K562 (cell line): ENCODE results near the gene NMBR. TPM values are rescaled to one million over a fixed set of nuclear protein-coding genes. Genes with fewer than 3 reads are reported as not detected.

Experiments
- ATAC-seq: fragments of 200-7000 bp; cut with Tn5 transposase; 3 replicates; pipeline ENCODE4 v1.9.1; 2020; ENCODE audit warnings: moderate library complexity
- BruUV-seq: library from RNA; stranded (reverse); fragments of 400-500 nt; replicated peaks from 2 replicates; lab custom pipeline; 2021; lab: Mats Ljungman, UMichigan
- CTCF ChIA-PET: fragments of 300-600 bp; formaldehyde crosslinking; extraction: SDS; loops from one replicate; lab custom pipeline; 2021; ENCODE audit warnings: low intra/inter-chr PET ratio; lab: Yijun Ruan, JAX
- POLR2A ChIA-PET: fragments of 300-600, 350-650 bp; sonication (Branson Sonifier 250); formaldehyde crosslinking; extraction: SDS; loops from one replicate; lab custom pipeline; 2021; ENCODE audit warnings: antibody characterized with exemption, inconsistent platforms; lab: Yijun Ruan, JAX
- DNase-seq, 4 experiments: peaks; one replicate each; pipeline versions ENCODE4 v3.0.0 to v3.0.0-alpha.2; 2011 to 2018; ENCODE audit warnings: low spot score in 3 of 4, mixed read lengths in 3 of 4; ENCODE audit errors: extremely low read depth in 1 of 4
- FAIRE-seq: peaks from 2 replicates; lab custom pipeline; 2011; peaks lifted over from hg19 to GRCh38; lab: Jason Lieb, UNC
- H2AFZ ChIP-seq: 2 replicates; pipeline ENCODE4 v1.6.0; 2011; ENCODE audit warnings: low read depth, low read length, control low read depth, inconsistent platforms
- H3K27ac ChIP-seq: fragments of 200-600 bp; 3 replicates; pipeline ENCODE4 v1.8.0; 2011; ENCODE audit warnings: low read depth, mild to moderate bottlenecking, control low read depth, inconsistent platforms, low read length, moderate library complexity, mixed read lengths; ENCODE audit errors: extremely low read depth
- H3K27me3 ChIP-seq, 2 experiments: fragments of 300-600 bp in 1 of 2; 2 replicates in 1 of 2; 3 replicates in 1 of 2; pipeline versions ENCODE4 v1.6.0 to v1.8.0; 2011; ENCODE audit warnings: inconsistent platforms in 2 of 2, low read length in 2 of 2, mild to moderate bottlenecking in 1 of 2, mixed read lengths in 1 of 2, moderate library complexity in 1 of 2; ENCODE audit not compliant: control insufficient read depth in 2 of 2, insufficient read depth in 2 of 2
- H3K36me3 ChIP-seq: fragments of 300-600 bp; 3 replicates; pipeline ENCODE4 v1.8.0; 2011; ENCODE audit warnings: mild to moderate bottlenecking, low read length, inconsistent platforms; ENCODE audit not compliant: control insufficient read depth, insufficient read depth
- H3K4me1 ChIP-seq, 2 experiments: fragments of 200-600 bp in 1 of 2; replicated peaks in 1 of 2; 2 replicates in 1 of 2; 3 replicates in 1 of 2; pipeline versions ENCODE4 v1.5.1 to v1.8.0; 2011; ENCODE audit warnings: inconsistent platforms in 2 of 2, low read length in 2 of 2, mild to moderate bottlenecking in 1 of 2, mixed read lengths in 1 of 2, moderate library complexity in 1 of 2; ENCODE audit not compliant: control insufficient read depth in 2 of 2, insufficient read depth in 2 of 2
- H3K4me2 ChIP-seq: 2 replicates; pipeline ENCODE4 v1.6.1; 2011; ENCODE audit warnings: low read length, control low read depth, inconsistent platforms, mixed read lengths; ENCODE audit not compliant: insufficient read depth
- H3K4me3 ChIP-seq: fragments of 200-600 bp; sonication (generic), shearing (Covaris generic); 2 replicates; pipeline ENCODE4 v1.5.1; 2016; ENCODE audit warnings: control low read depth, inconsistent platforms
- H3K79me2 ChIP-seq: fragments of 200-600 bp; 3 replicates; pipeline ENCODE4 v1.8.0; 2011; ENCODE audit warnings: low read length, inconsistent platforms; ENCODE audit not compliant: control insufficient read depth, insufficient read depth
- H3K9ac ChIP-seq, 2 experiments: 2 replicates each; pipeline versions ENCODE4 v1.6.0 to v1.6.1; 2011; ENCODE audit warnings: low read depth in 2 of 2, low read length in 2 of 2, control low read depth in 1 of 2, inconsistent platforms in 1 of 2, mild to moderate bottlenecking in 1 of 2, mixed read lengths in 1 of 2; ENCODE audit not compliant: insufficient read depth in 1 of 2
- H3K9me1 ChIP-seq: one replicate; pipeline ENCODE4 v1.6.0; 2011; ENCODE audit warnings: inconsistent platforms, mild to moderate bottlenecking, low read length, moderate library complexity; ENCODE audit not compliant: control insufficient read depth, insufficient read depth
- H3K9me3 ChIP-seq: replicated peaks from 2 replicates; pipeline ENCODE4 v1.5.1; 2011; ENCODE audit warnings: low read depth, low read length, inconsistent platforms; ENCODE audit not compliant: control insufficient read depth, insufficient read depth
- H4K20me1 ChIP-seq: replicated peaks from 2 replicates; pipeline ENCODE4 v1.6.1; 2011; ENCODE audit warnings: low read length, inconsistent platforms, mixed read lengths; ENCODE audit not compliant: control insufficient read depth, insufficient read depth
- ARNT ChIP-seq, 2 experiments: fragments of 450-650 bp; IDR thresholded peaks; 2 replicates each; pipeline ENCODE4 v1.6.1; 2016; ENCODE audit warnings: mild to moderate bottlenecking in 1 of 2
- CHD4 ChIP-seq: fragments of 200-600 bp; sonication (generic); IDR thresholded peaks from 3 replicates; pipeline ENCODE4 v1.6.1; 2012; ENCODE audit warnings: low read depth, mild to moderate bottlenecking, mixed read lengths, low read length, inconsistent platforms; ENCODE audit not compliant: insufficient read depth, insufficient replicate concordance, poor library complexity, severe bottlenecking
- FOXK2 ChIP-seq, 2 experiments: fragments of 450-650 bp; IDR thresholded peaks in 1 of 2; conservative IDR thresholded peaks in 1 of 2; 2 replicates each; pipeline ENCODE4 v1.6.1; 2016; ENCODE audit warnings: low read depth in 2 of 2, mild to moderate bottlenecking in 1 of 2
- FUS ChIP-seq: fragments of 200-400 bp; formaldehyde crosslinking; optimal IDR thresholded peaks from 2 replicates; pipeline ENCODE3; 2017; ENCODE audit warnings: low read depth, low read length
- GTF2A2 ChIP-seq: IDR thresholded peaks from 2 replicates; pipeline ENCODE4 v1.6.1; 2016; ENCODE audit warnings: mild to moderate bottlenecking, missing genetic modification characterization, missing compliant biosample characterization
- HMG20B ChIP-seq: fragments of 250-450 bp; sonication (Bioruptor Pico); IDR thresholded peaks from 2 replicates; pipeline ENCODE4 v1.5.0; 2021; ENCODE audit warnings: mild to moderate bottlenecking
- MECOM ChIP-seq: fragments of 250-450 bp; sonication (Bioruptor Pico); IDR thresholded peaks from 2 replicates; pipeline ENCODE4 v1.8.0; 2022; ENCODE audit warnings: inconsistent platforms
- PHF20 ChIP-seq: fragments of 450-650 bp; IDR thresholded peaks from 2 replicates; pipeline ENCODE4 v1.6.1; 2018; ENCODE audit not compliant: partially characterized antibody
- POLR2AphosphoS2 ChIP-seq: IDR thresholded peaks from 2 replicates; pipeline ENCODE4 v1.6.1; 2012; ENCODE audit warnings: low read length, improper control_type of control experiment
- SREBF2 ChIP-seq: sonication (generic); formaldehyde crosslinking; IDR thresholded peaks from 2 replicates; pipeline ENCODE4 v1.4.0; 2020; ENCODE audit warnings: mild to moderate bottlenecking, missing genetic modification reagents
- TAF15 ChIP-seq: fragments of 200-400 bp; formaldehyde crosslinking; IDR thresholded peaks from 2 replicates; pipeline ENCODE4 v1.6.1; 2017; ENCODE audit warnings: mild to moderate bottlenecking, low read depth, low read length, moderate library complexity
- THRAP3 ChIP-seq: fragments of 450-650 bp; IDR thresholded peaks from 2 replicates; pipeline ENCODE4 v1.6.1; 2016; ENCODE audit warnings: mild to moderate bottlenecking, inconsistent platforms, borderline replicate concordance
- WGBS: fragments of 100-300 bp; shearing (Covaris generic); methylation state at CpG from one replicate; pipeline ENCODE4 v1.1.6; 2016; ENCODE audit warnings: low coverage, mixed read lengths; ENCODE audit not compliant: insufficient coverage; ENCODE audit errors: missing lambda C conversion rate; 5-methylcytosine and 5-hydroxymethylcytosine counted together
- in situ Hi-C: fragments of 300-500 bp; cut with MboI; formaldehyde crosslinking; loops from 4 replicates; pipeline ENCODE4 v1.15.0; 2018; ENCODE audit warnings: inconsistent platforms, mixed read lengths
- intact Hi-C: fragments of 100-400 bp; cut with micrococcal nuclease; formaldehyde crosslinking; loops from 2 replicates; pipeline ENCODE4 v1.14.2; 2022
- polyA plus RNA-seq, 8 experiments: library from polyadenylated mRNA; depleted of rRNA in 4 of 8; stranded (reverse) in 5 of 8; unstranded in 3 of 8; fragments of >200 nt; fragmentation: Nextera tagmentation in 2 of 8; fragmentation: Illumina TruSeq in 1 of 8; extraction: Ambion mirVana in 2 of 8; extraction: Trizol in 1 of 8; gene quantifications; 2 replicates each; pipeline versions ENCODE4 v1.2.1 to v1.2.3, GENCODE V29; 2011 to 2014; ENCODE audit warnings: inconsistent platforms in 1 of 8, missing spikeins in 1 of 8
- total RNA-seq, 7 experiments: library from RNA; depleted of rRNA in 6 of 7; stranded (reverse); fragments of >200 nt in 6 of 7; fragmentation: Illumina TruSeq in 2 of 7; extraction: Trizol in 2 of 7; gene quantifications; 2 replicates each; pipeline versions ENCODE4 v1.2.1 to v1.2.3, GENCODE V29; 2011 to 2021; ENCODE audit warnings: low replicate concordance in 1 of 7

NMBR gene
- total and polyA plus RNA-seq, 9 of the 15 experiments (the other 6 are each of a cell fraction or from before 2014, with no cell fraction given), result not detected

DNA sequence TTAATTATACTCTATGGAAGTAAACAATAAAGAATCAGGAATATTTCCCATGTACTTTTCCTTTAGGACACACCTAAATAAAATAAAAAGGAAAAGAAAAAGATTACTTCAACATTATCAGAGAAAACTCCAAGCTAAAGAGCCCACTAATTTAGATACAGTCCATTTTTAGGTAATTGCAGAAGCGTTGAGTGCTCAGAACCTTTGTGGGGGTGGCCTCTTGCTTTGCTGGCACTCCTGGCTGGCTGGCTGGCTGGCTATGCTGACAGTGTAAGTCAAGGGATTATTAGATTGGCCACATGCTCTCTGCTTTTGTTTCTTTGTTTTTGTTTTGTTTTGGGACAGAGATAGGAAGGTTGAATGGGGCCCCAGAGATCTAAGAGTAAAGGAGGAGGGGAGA lies 14.3 kb downstream of the NMBR start, which contains the start of gene GJE1:
Gene GJE1 (plus strand): TSS at position 301 of the 400 bp plus-strand sequence. CDS start 234 bp downstream, outside the sequence.
- Histone ChIP-seq H3K4me1 (no peaks in the 10 kb centered on the region), H3K4me2 (no peak within 1 kb of the TSS), H3K27ac (no peak within 1 kb of the TSS), H3K9me3 (no peaks in the 10 kb centered on the region), H3K9ac (no peak within 1 kb of the TSS), H3K27me3 (no peaks in the 10 kb centered on the region; a peak in 1 of 5 replicates), H2AFZ (no peak within 1 kb of the TSS), H3K36me3 (no peaks in the 10 kb centered on the region), H3K4me3 (no peak within 1 kb of the TSS), H3K9me1 (no peaks in the 10 kb centered on the region), H3K79me2 (no peaks in the 10 kb centered on the region), H4K20me1 (no peaks in the 10 kb centered on the region)
- TF ChIP-seq THRAP3 (no peak), PHF20 (no peak), ARNT (IDR thresholded peaks at IDR 0.05) (no peak), GTF2A2 (tag) (no peak), CHD4 (no peak), SREBF2 (CRISPR knock-in tag) (no peak), HMG20B (CRISPR knock-in tag) (no peak), POLR2AphosphoS2 (no peak), FUS (no peak), TAF15 (no peak), MECOM (no peak), FOXK2 (conservative IDR thresholded peaks at IDR 0.05 in 1 of 2, IDR thresholded peaks at IDR 0.05 in 1 of 2; ENCODE audit: low read depth in 2 of 2) (no peak)
- WGBS, result 0% methylated on average over 1 of the region's 1 CpG
- in situ Hi-C loops, result no loop called here
- BruUV-seq, result no TSS peak
- ATAC-seq (no peak), FAIRE-seq (no peak), DNase-seq (no peak)
- intact Hi-C loops, result no loop called here
- ChIA-PET POLR2A (no interaction called here), CTCF (no interaction called here)
